ENCODE results near the gene SNAPC1.

GRCh38 chr14:61759878-61760277 is 2.3 kb upstream of the SNAPC1 start:
- TF ChIP-seq CTCF (IDR thresholded peaks at IDR 0.05; ENCODE audit: insufficient read depth, low read length), result no peak
- no peak for TF ChIP-seq POLR2AphosphoS5 (IDR thresholded peaks at IDR 0.05; ENCODE audit: low read depth)
- TF ChIP-seq REST (IDR thresholded peaks at IDR 0.05; ENCODE audit: insufficient replicate concordance, low read depth), result no peak
- no peak for TF ChIP-seq SPI1 (IDR thresholded peaks at IDR 0.05; ENCODE audit: borderline replicate concordance, low read depth)
- no peak for TF ChIP-seq GABPA (IDR thresholded peaks at IDR 0.05; ENCODE audit: low read depth)

Data from HL-60 (cell line).